HG02973 (cell line): ENCODE results near the gene PEAK1.

ENCODE experiments used
- ATAC-seq: cut with Tn5 transposase; IDR thresholded peaks from one replicate; pipeline ENCODE4 v1.9.1; 2021; ENCODE audit warnings: moderate library complexity; ENCODE audit not compliant: unreplicated experiment

PEAK1 gene

DNA sequence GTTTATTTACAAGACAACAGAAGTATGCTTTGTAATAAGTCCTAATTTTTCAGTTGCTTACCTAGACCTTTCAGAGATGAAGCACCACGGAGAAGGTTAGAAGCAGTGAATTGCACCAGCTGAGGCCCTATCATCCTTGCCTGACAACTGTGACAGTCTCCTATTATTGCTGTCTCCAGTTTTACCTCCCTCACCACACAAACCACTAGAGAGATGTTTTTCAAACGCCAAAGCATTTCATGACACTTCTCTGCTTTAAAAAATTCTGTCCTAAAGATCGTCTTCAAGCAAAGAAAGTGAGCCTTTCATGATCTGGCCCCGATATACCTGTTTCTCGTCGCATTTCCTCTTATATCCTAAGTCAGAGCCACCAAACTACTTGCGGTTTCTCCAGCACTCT lies 276.7 kb downstream of the PEAK1 start:
- ATAC-seq: no peak

DNA sequence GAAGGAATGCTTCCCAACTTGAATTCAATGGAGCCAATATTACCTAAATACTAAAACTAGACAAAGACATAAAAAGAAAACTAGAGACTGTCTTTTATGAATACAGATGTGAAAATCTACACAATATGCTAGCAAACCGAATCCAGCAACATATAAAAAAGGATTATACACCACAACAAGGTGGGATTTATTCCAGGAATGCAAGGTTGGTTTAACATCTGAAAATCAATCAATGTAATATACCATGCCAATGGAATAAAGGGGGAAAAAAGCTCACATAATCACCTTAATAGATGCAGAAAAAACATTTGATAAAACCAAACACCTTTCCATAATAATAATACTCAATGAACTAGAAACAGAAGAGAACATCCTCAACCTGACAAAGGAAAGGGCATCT lies 279.7 kb downstream of the PEAK1 start:
- ATAC-seq: no peak

DNA sequence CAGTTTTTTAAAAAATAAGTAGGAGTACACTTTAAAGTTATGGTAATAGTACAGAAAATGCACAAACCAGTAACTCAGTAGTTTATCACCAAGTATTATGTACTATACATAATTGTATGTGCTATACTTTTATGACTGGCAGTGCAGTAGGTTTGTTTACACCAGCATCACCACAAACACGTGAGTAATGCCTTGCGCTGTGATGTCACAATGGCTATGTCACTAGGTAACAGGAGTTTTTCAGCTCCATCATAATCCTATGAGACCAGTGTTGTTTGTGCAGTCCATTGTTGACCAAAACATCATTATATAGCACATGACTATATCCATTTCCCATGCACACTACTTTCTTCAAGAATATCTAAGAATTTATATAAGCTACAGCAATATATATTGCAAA lies 280.6 kb downstream of the PEAK1 start:
- no peak for ATAC-seq

DNA sequence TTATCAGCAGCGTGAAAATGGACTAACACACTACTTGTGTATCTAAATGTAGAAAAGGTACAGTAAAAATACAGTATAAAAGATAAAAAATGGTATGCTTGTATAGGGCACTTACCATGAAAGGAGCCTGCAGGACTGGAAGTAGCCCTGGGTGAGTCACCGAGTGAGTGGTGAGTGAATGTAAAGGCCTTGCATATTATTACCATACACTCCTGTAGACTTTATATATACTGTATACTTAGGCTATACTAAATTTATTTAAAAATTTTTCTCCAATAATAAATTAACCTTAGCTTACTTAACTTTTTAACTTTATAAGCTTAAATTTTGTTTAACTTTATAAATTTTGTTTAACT lies 281.8 kb downstream of the PEAK1 start:
- no peak for ATAC-seq

DNA sequence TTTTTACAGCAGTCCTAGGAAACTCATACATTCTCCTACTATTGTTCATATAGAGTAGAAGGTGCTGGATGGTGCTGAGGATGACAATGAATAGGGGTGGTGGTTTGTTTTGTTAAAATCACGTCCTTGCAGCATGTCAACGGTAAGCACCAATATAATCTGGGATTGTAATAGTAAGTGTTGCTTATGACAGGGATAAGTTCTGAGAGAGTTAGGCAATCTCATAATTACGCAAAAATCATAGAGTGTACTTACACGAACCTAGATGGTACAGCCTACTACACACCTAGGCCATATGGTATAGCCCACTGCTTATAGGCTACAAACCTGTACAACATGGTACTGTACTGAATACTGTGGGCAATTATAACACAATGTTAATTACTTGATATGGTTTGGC lies 284.7 kb downstream of the PEAK1 start:
- no peak for ATAC-seq

DNA sequence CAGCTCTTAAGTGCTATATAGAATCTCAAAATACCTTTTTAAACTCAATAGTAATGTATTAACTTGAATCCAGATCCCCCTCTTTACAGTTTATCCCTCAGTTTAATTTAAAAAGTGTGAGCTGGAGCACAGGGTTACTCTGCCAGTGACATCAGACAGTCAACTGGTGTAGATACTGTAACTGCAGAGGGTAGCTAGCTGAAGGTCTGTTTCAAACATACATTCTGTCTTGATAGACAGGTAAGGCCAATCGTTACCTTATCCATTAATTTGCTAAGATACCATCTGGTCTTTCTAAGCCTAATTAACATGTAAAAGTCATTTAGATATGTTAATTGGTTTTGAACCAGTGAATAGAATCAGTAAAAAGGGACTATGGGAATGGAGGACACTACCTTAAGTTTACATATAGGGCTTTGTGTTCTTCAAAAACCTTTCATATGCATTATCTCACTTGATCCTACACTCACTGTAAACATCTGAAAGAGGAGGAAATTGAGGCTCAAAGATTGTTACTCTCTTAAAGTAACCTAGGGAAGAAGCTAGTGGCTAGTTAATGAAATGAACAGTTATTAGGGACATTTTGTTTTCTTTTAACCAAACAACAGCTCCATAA lies 289.5 kb downstream of the PEAK1 start:
- no peak for ATAC-seq

DNA sequence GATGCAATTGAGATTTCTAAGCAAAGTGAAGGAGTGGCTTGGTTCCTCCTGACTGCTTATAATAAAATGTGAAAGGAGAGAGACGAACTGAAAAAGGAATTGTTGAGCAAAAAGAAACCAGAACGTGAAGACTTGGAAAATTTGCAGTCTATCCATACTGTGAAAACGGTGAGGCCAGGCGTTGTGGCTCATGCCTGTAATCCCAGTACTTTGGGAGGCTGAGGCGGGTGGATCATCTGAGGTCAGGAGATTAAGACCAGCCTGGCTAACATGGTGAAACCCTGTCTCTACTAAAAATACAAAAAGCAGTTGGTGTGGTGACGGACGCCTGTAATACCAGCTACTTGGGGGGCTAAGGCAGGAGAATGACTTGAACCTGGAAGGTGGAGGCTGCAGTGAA lies 292.3 kb downstream of the PEAK1 start:
- ATAC-seq: no peak

DNA sequence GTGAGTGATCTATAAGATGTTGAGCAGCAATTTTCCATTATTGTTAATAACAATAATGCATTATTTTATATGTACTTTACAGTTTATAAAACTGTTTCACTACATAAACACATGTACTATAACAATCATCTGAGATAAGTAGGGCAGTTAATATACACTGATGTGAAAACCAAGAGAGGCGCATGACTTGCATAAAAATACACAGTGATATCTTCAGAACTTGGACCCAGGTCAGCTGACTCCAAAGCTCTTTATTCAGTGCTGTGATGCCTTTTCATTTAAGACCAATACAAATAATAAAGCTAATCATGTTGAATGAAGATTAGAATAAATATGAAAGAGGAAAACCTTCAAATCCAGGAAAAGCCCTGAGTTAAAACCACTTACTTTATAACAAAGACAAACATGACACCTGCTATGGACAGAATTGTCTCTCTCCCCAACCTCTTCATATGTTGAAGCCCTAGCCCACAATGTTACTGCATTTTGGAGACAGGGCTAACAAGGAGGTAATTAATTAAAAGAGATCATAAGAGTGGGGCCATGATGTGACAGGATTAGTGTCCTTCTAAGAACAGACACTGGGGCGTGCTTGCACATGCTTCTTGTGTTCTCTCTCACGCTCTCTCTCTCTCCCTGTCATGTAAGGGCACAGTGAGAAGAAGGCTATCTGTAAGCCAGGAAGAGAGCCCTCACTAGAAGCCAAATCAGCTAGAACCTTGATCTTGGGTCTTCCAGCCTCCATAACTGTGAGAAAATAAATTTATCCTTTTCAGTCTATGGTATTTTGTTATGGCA lies 293.2 kb downstream of the PEAK1 start:
- ATAC-seq: no peak

DNA sequence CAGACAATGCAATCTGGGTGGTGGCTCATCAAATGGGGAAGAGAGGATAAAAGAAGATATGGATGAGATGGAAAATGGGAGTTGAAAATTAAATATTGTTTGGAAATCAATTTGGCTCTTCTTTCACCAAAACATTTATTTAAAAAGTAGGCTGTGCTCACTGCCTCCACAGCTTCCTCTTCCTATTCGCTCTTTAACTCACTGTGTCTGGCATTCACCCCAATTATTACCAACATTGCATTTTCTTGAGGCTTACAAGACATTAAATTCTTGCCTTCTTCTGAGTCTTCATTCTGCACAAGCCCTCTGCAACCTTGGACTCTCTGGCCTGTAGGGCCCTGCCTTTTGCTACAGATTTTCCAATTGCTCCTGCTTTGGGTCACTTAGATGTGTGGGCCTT lies 296.1 kb downstream of the PEAK1 start:
- ATAC-seq: no peak

DNA sequence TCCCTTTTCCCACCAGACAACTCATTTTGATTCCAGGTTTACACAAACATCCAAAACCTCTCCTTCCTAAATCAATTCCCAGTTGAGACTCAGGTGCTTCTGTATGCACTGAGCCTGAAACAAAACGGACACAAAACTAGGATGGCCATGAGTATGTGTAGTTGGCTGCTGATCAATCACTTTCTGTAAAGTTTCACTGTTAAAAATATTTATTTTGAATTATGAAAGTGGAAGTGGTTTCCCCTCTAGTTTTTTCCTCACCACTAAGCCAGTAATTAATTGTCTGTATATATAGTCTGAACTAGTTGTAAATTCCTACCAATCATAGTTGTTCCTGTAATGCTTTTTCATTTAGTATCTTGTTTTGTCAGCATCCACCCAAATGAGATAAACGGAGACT lies 297.3 kb downstream of the PEAK1 start:
- no peak for ATAC-seq

DNA sequence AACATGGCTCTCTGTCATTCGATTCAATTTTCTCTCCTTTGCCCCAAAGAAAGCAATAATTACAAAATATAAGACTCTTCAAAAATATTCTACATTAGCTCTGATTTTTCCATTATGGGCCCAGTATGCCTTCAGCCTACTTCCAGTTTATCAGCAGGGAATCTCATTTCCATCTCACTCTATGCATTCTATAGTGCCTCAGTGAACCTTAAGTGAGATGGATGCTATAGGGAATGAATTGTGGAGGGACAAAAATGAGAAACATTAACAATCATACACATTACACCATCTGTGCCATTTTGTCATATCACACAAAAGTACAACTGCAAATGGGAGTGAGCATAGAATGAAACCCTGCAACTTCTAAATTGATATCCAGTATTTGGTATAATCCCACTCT lies 298.3 kb downstream of the PEAK1 start:
- ATAC-seq: no peak

DNA sequence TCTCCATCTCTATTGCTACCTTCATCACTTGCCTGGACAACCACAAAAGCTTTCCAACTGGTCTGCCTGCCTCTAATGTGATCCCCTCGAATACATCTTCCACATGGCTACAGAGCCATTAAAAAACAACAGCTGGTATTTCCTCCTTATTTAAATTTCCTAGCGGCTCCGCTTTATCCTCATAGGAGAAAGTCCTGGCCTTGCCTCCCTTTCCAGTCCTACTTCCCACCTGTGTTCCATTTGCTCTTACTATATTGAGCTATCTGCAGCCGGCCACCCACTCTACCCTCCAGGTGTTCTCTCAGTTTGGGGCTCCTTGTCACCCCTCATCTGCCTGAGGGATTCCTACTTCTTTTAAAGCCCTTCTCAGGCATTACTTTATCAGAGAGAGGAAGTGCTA lies 299.3 kb downstream of the PEAK1 start:
- ATAC-seq: no peak

DNA sequence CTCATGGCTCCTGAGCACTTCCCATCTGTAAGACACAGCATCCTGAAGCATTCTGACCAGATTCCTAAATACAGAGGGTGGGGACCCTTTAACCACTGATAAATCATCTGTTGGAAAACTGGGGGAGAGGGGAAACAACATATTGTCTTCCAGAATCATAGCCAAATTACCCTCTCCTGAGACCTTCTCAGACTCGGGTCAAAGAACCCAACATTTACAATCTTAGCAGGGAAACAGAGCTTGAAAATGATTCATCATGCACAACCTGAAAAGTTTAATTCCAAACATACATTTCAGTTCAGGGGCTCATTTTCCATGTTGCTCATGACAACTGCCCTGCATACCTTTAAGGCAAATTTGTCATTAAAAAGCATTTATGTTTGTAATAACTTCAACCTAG lies 300.5 kb downstream of the PEAK1 start:
- no peak for ATAC-seq

DNA sequence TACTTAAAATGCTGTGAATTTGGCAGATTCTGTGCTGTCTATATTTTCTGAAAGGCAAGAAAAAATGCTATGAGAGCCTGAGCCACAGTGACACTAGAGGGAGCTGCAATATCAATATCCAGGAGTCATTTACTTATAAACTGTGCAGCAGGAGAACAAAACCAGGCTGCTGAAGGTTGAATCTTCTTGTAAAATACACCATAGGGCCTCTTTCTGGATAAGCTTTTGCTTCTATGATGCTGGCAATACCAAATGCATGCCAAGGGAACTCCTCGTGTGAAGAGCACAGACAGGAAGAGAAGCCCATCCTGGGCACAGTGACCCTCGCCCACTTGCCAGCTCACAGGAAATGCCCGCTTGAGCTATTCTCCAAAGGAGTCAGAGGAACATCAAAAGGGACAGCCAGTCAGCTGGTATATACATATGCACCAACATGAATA lies 301.0 kb downstream of the PEAK1 start:
- no peak for ATAC-seq

DNA sequence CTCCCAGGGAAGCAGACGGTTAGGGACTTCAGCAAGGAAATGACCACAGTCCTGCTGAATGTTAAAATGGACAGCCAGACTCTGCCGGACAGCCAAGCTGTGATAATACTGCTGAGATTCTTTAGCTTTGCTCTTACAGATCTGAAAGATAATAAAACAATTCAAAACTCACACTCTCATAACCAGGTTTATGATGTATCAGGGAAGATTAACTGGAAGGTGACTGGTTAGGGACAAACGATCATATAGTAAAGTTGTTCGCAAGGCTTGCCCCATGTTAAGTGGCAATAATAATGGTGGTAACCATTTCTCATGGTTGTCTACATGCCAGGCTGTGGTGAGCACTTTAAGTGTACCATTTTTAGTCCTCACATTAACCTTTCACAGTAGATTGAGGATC lies 304.7 kb downstream of the PEAK1 start:
- no peak for ATAC-seq

DNA sequence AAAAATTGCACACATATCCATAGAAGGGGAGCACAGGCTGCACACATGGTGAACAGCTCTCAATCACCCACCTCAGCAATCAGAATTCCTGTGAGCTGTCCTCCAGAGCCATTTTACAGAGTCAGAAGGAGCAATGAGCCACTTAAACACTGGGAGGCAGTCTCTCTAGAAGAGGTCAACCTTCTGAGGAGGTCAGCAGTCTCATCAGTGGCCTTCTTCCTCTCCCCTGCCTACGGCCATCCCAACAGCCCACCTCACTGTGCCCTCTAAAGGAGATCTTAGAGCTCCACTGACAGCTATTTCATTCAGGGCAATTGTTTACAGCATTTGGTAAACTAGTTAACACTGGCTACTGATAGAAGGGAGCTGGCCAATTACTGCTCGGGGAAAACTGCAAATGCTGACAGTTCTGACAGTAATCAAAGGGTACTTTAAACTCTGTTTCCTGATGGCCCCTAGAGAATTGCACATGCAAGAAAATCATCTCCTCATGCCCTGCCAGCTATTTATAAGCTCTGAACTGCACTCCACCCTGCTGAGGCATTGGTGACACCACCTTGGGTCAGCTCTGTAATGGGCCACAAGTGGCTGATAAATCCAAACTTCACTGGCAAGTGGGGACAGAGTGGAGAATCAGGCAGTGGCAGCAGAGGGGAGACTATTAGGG lies 306.9 kb downstream of the PEAK1 start:
- no peak for ATAC-seq

DNA sequence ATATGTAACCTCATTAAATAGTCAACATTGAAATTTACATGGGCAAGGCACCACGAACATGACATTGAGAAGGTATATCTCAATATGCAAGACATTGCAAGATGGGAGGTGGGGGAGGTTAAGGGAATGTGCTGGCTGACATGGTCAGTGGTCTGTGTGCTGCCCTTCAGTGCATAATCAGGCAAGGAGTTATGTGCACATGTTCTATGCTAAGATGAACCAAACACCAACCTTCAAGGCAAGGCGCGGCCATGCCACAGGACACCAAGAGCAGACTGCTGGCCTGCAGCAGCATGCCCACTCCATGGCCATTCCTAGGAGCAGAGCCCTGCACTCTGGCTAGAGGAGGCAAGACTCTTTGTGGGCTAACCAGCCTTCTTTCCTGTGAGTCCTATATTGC lies 308.1 kb downstream of the PEAK1 start:
- ATAC-seq: no peak

DNA sequence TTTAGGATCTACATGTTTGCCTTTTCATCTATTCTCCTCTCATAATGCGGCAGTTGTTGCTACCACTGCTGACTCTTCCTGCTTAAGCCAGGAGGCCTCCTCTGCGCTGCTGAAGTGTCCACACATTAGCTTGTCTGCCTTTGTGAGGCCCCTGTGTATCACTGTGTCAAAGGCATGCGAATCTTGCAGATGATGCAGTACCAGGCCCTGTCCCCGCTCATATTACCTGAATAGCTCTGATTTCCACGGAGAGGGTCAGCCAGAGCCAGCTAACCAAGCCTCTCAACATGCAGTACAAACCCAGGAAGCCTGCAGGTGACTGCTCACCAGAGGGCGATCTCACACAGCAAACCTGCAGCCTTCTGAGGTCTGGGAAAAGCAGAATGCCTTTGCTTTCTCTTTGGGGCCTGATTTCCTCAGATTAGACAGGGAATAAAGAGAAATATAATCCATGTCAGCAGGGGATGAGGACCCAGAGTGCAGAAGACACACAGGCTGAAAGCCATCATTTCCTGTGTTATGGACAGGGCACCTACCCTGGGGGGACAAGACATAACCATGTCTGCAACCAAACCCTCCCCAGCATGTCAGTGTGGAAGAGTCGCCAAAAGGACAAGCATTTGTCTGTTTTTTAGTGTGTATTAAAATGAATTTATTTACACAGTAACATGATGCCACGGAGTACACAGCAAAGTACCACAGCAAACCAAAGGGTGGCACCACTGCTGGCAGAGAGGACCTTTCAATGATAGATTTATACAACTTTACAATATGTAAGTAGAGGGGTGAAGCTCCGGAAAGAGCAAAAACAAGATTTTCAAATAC lies 312.2 kb downstream of the PEAK1 start:
- no peak for ATAC-seq

DNA sequence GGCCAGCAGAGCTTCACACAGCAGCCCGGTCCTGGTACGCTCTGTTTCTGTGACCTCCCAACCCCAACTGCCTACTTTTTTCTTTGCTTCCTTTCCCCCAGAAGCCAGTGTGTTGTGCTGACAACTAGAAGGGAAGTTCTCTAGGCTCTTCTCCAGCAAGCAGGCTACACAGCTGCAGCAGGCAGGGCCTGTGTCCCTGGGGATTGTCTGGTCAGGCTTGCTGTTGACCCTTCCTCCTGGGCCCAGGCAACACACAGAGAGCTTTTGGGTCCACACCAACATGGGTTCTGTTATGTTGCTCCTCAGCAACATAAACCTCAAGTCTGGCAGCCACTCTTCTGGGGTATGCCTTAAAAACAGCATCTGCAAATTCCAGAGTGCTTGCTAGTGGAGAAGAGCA lies 312.8 kb downstream of the PEAK1 start:
- no peak for ATAC-seq

DNA sequence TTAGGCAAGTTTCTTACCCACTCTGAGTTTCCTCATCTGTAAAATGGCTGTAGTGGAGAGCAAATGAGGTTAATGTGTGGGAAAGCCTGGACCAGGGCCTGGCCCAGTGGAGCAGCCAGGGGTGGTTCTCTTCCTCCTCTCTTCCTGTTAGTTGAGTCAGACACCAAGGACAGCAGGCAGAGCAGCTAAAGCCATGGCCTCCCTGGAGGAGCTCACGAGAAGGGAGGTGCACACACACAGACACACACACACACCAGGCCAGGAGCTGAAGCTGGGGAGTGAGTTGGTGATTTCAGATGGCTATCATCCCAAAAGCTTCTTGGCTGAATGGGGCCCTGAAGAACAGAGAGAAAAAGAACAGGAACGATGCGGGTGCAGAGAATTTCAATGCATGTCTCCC lies 315.7 kb downstream of the PEAK1 start:
- ATAC-seq: no peak

DNA sequence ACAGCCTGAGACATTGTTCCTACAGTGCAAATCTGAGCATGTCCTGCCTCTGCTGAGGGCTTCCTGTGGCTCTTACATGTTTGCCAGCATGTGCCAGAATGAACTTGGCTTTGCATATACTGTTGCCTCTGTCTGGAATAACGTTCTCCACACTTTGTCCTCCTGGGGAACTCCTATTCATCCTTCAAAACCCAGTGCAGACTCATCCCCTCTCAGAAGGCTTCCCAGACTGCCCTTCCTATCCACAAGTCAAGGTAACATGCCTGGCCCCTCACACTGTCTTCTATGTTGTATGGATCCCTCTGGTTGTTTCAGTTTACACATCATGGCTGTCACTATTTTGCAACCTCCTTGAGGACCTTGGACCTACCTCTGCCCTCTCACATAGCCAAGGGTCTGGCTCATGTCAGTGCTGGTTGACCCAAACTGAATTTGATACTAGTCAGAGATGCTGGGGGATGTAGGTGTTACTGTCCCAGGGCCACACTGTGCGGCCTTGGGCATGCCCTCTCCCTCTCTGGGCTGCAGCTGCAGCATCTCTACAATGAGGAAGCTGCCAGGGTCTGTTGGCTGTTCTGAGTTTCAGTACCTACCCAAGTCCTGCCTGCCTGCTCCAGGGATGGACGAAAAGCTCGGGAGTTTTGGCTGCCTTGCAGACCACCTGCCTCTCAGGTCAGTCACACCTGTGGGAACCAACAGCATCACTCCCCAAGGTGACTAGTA lies 320.0 kb downstream of the PEAK1 start:
- ATAC-seq: no peak
